ENCODE results near the gene PLA2G4E.

Gene PLA2G4E

DNA sequence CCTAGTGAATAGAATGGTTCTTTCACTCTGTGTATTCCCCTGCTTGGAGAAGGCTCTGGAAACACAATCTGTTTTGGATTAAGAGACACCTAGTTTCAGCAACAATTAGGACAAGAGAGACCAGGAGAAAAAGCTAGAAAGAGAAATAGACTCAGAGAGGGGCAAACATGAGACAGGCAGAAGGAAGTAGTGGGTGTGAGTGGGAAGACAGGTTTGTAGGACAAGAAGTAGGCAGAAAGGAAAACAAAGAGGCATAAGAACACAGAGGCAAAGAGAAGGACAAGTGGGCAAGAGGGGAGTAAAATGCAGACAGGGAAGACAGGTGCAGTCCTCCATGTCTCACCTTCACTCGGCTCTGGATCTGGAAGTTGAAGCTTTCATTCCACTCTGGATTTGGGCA lies 13.5 kb downstream of the PLA2G4E start:
- no peaks in the 10 kb centered on the region for H3K27me3 ChIP-seq (replicated peaks; ENCODE audit: control insufficient read depth, insufficient read depth, low read length)
- DNase-seq (ENCODE audit: extremely low read depth, insufficient read length), result no peak
- H3K4me3 ChIP-seq (replicated peaks; ENCODE audit: low read depth, low read length), result no peak overlapping the region
- TF ChIP-seq, protein P1, sequence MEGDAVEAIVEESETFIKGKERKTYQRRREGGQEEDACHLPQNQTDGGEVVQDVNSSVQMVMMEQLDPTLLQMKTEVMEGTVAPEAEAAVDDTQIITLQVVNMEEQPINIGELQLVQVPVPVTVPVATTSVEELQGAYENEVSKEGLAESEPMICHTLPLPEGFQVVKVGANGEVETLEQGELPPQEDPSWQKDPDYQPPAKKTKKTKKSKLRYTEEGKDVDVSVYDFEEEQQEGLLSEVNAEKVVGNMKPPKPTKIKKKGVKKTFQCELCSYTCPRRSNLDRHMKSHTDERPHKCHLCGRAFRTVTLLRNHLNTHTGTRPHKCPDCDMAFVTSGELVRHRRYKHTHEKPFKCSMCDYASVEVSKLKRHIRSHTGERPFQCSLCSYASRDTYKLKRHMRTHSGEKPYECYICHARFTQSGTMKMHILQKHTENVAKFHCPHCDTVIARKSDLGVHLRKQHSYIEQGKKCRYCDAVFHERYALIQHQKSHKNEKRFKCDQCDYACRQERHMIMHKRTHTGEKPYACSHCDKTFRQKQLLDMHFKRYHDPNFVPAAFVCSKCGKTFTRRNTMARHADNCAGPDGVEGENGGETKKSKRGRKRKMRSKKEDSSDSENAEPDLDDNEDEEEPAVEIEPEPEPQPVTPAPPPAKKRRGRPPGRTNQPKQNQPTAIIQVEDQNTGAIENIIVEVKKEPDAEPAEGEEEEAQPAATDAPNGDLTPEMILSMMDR (IDR thresholded peaks at IDR 0.05; ENCODE audit: insufficient read depth, low read length, poor library complexity, severe bottlenecking), result no peak
- no peaks in the 10 kb centered on the region for H3K36me3 ChIP-seq (ENCODE audit: control insufficient read depth, insufficient read depth, low read length)

DNA sequence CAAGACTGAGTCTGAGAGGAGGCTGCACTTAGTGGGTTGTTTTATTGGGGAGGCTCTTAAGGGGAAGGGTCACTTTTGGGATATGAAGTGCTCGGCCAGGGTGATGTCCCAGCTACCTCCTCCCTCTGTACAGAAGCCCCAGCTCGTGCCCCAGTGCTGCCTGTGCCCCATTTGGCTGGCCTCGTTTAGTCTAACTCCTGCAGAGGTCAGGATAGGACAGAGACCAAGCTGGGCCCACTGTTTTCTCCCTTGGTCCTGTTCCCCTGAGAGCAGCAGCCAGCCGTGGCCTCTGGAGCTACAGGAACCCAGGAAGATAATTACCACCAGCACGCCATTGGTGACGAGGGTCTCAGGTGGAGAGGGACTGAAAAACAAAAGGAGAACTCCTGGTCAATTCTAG lies 18.5 kb downstream of the PLA2G4E start:
- Histone ChIP-seq H3K36me3 (ENCODE audit: control insufficient read depth, insufficient read depth, low read length) (no peaks in the 10 kb centered on the region), H3K27me3 (replicated peaks; ENCODE audit: control insufficient read depth, insufficient read depth, low read length) (no peaks in the 10 kb centered on the region), H3K4me3 (replicated peaks; ENCODE audit: low read depth, low read length) (no peak overlapping the region)
- DNase-seq (ENCODE audit: extremely low read depth, insufficient read length), result no peak
- TF ChIP-seq, protein P1 (IDR thresholded peaks at IDR 0.05; ENCODE audit: insufficient read depth, low read length, poor library complexity, severe bottlenecking), result no peak

DNA sequence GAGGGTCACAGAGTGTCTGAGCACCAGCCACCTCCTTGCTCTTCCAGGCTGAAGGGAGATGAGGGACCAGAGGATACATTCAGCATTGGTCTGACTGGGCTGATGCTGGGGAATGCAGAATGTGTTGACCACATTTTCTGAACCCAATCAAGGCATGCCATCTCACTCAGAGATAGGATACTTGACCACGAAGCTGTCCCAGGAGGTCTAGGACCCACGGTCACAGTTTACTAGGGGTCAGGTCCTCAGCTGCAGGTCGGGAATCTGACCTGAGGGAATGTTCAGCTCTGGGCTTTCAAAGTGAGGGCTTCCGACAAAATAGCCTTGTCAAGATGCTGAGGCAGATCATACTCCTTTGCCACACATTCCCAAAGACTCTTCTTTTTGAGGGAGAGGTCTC lies 19.6 kb downstream of the PLA2G4E start:
- Histone ChIP-seq H3K27me3 (replicated peaks; ENCODE audit: control insufficient read depth, insufficient read depth, low read length) (no peaks in the 10 kb centered on the region), H3K36me3 (ENCODE audit: control insufficient read depth, insufficient read depth, low read length) (no peaks in the 10 kb centered on the region), H3K4me3 (replicated peaks; ENCODE audit: low read depth, low read length) (no peak overlapping the region)
- no peak for DNase-seq (ENCODE audit: extremely low read depth, insufficient read length)
- TF ChIP-seq, protein P1 (IDR thresholded peaks at IDR 0.05; ENCODE audit: insufficient read depth, low read length, poor library complexity, severe bottlenecking), result no peak

DNA sequence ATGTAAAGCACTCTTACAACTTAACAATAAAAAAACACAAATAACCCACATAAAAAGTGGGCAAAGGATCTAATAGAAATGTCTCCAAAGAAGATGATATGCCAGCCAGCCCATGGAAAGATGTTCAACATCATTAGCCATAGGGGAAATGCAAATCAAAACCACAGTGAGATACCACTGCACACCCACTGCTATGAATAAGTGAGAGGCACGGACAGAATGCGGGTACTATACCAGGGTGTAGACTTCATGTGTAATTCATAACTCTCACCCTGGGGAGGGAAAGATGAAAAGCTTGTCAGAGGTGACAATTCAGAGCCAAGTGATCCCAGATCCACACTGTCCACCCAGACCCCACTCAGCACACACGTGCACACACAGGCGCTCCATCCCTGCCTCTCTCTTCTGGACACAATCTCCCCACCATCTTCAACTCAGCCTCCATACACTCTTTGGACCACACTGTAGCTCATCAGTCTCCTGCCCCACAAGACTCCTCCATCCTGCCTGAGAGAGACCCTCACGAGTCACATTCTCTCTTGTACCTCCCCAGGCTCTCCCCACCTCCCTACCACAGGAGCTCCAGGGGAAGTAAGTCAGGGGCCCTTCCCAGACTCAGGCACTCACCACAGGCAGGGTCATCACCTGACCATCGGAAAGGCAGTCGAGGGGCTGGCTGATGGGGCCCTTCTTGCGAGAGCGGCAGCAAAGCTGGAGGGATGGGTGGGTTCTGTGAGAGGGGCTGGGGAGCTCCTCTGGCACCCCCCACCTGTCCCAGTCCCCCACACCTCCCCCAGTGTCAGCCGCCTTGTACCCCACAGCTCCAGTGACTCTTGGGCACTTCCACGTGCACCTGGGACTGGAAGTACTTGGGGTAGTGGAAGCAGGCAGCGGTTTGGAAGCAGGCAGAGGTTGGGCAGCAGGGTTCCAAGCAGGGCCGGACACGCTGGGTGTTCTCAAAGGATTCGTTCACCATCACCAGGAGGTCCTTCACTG lies 21.3 kb downstream of the PLA2G4E start:
- Histone ChIP-seq H3K27me3 (replicated peaks; ENCODE audit: control insufficient read depth, insufficient read depth, low read length) (no peaks in the 10 kb centered on the region), H3K36me3 (ENCODE audit: control insufficient read depth, insufficient read depth, low read length) (no peaks in the 10 kb centered on the region), H3K4me3 (replicated peaks; ENCODE audit: low read depth, low read length) (no peak overlapping the region)
- no peak for DNase-seq (ENCODE audit: extremely low read depth, insufficient read length)
- TF ChIP-seq, protein P1 (IDR thresholded peaks at IDR 0.05; ENCODE audit: insufficient read depth, low read length, poor library complexity, severe bottlenecking), result no peak

DNA sequence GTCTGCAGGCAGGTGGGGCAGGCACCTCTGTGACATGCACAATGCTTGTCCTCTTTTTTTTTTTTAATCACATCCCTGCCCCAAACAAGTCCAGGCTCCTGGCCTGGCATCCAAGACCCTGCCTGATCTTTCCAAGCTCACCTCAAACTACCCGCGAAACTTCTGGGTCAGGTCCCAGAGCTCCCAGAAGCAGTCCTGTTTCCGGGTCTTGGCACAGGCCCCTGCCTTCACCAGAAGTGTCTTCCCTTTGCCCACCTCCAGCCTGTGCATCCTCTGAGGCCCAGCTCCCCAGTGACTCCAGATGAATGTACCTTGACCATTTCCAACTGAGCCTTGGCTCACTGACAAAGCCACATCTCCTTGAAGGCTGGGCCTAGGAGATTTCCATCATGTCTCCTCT lies 23.0 kb downstream of the PLA2G4E start:
- Histone ChIP-seq H3K4me3 (replicated peaks; ENCODE audit: low read depth, low read length) (no peak overlapping the region), H3K36me3 (ENCODE audit: control insufficient read depth, insufficient read depth, low read length) (no peaks in the 10 kb centered on the region), H3K27me3 (replicated peaks; ENCODE audit: control insufficient read depth, insufficient read depth, low read length) (no peaks in the 10 kb centered on the region)
- no peak for DNase-seq (ENCODE audit: extremely low read depth, insufficient read length)
- TF ChIP-seq, protein P1 (IDR thresholded peaks at IDR 0.05; ENCODE audit: insufficient read depth, low read length, poor library complexity, severe bottlenecking), result no peak
